Fibroblast of peridontal ligament (primary cell): ENCODE results near the gene EPHB1.
A peak's percentile ranks its signal among the peaks of the same experiment; 100 is the strongest.

Source experiments
- DNase-seq: peaks from one replicate; pipeline ENCODE4 v3.0.0-alpha.2; 2010; ENCODE audit errors: extremely low read depth

The EPHB1 gene

GRCh38 chr3:134911586-134912548 lies 116.8 kb downstream of the EPHB1 start:
- DNase-seq: no peak

- no peak for DNase-seq
These were observed 121.4 kb downstream of the EPHB1 start for GRCh38 chr3:134916276-134916961.

GRCh38 chr3:134917631-134918030 lies 122.6 kb downstream of the EPHB1 start:
- DNase-seq: peak; percentile 3

GRCh38 chr3:134918441-134918840 lies 123.4 kb downstream of the EPHB1 start:
- DNase-seq: no peak

GRCh38 chr3:134922101-134922500 lies 127.0 kb downstream of the EPHB1 start:
- no peak for DNase-seq

GRCh38 chr3:134922866-134923265 lies 127.8 kb downstream of the EPHB1 start:
- DNase-seq: no peak

- no peak for DNase-seq
These were observed 128.2 kb downstream of the EPHB1 start for GRCh38 chr3:134923286-134923685.

- no peak for DNase-seq
These were observed 132.5 kb downstream of the EPHB1 start for GRCh38 chr3:134927599-134927998.

- no peak for DNase-seq
These were observed 133.3 kb downstream of the EPHB1 start for GRCh38 chr3:134928392-134928791.

- no peak for DNase-seq
These were observed 133.8 kb downstream of the EPHB1 start for GRCh38 chr3:134928819-134929218.

GRCh38 chr3:134929976-134930375 lies 134.9 kb downstream of the EPHB1 start:
- DNase-seq: no peak

GRCh38 chr3:134931045-134931785 lies 136.2 kb downstream of the EPHB1 start:
- DNase-seq: no peak

- DNase-seq: no peak
These were observed 137.0 kb downstream of the EPHB1 start for GRCh38 chr3:134932035-134932434.

GRCh38 chr3:134933997-134934396 lies 138.9 kb downstream of the EPHB1 start:
- no peak for DNase-seq

GRCh38 chr3:134934933-134935332 lies 139.9 kb downstream of the EPHB1 start:
- no peak for DNase-seq

- DNase-seq: peak; percentile 2
These were observed 142.4 kb downstream of the EPHB1 start for GRCh38 chr3:134937256-134938028.

- no peak for DNase-seq
These were observed 143.0 kb downstream of the EPHB1 start for GRCh38 chr3:134938029-134938525.

- DNase-seq: peak; percentile 2
These were observed 144.9 kb downstream of the EPHB1 start for GRCh38 chr3:134939978-134940377.

GRCh38 chr3:134941820-134942219 lies 146.8 kb downstream of the EPHB1 start:
- no peak for DNase-seq

- DNase-seq: no peak
These were observed 149.4 kb downstream of the EPHB1 start for GRCh38 chr3:134944429-134944828.

GRCh38 chr3:134949150-134949549 lies 154.1 kb downstream of the EPHB1 start:
- DNase-seq: no peak
